HG03342 (cell line): ENCODE results near the gene ADAM22.

Source experiments
- ATAC-seq: cut with Tn5 transposase; IDR thresholded peaks from one replicate; pipeline ENCODE4 v1.9.1; 2021; ENCODE audit warnings: mild to moderate bottlenecking, moderate library complexity; ENCODE audit not compliant: unreplicated experiment

The ADAM22 gene

GRCh38 chr7:88212918-88213317 is 278.9 kb downstream of the ADAM22 start:
- no peak for ATAC-seq

- no peak for ATAC-seq
Measured at GRCh38 chr7:88214456-88214855, 280.4 kb downstream of the ADAM22 start.

- no peak for ATAC-seq
Measured at GRCh38 chr7:88215295-88215694, 281.2 kb downstream of the ADAM22 start.

- no peak for ATAC-seq
Measured at GRCh38 chr7:88216276-88216675, 282.2 kb downstream of the ADAM22 start.

- peak; percentile 70 for ATAC-seq
Measured at GRCh38 chr7:88217675-88218428, 283.8 kb downstream of the ADAM22 start.

- no peak for ATAC-seq
Measured at GRCh38 chr7:88218429-88218745, 284.3 kb downstream of the ADAM22 start.

- ATAC-seq = peak; percentile 31
Measured at GRCh38 chr7:88218836-88219605, 285.0 kb downstream of the ADAM22 start.

GRCh38 chr7:88219781-88220747 is 286.0 kb downstream of the ADAM22 start, which contains the start of gene SRI:
Gene SRI, minus strand, starts transcription at chr7:88220038. Its CDS starts 12 bp downstream, at chr7:88220026.
- ATAC-seq = peak; percentile 71

GRCh38 chr7:88223265-88223664 is 289.2 kb downstream of the ADAM22 start:
- ATAC-seq = no peak

GRCh38 chr7:88224601-88225275 is 290.7 kb downstream of the ADAM22 start:
- no peak for ATAC-seq

GRCh38 chr7:88226201-88226600 is 292.1 kb downstream of the ADAM22 start:
- no peak for ATAC-seq

- ATAC-seq = no peak
Measured at GRCh38 chr7:88226886-88227516, 292.9 kb downstream of the ADAM22 start.

GRCh38 chr7:88229302-88229995 is 295.4 kb downstream of the ADAM22 start:
- ATAC-seq = no peak

GRCh38 chr7:88230646-88231045 is 296.6 kb downstream of the ADAM22 start:
- ATAC-seq = no peak

GRCh38 chr7:88233828-88234227 is 299.8 kb downstream of the ADAM22 start:
- no peak for ATAC-seq

- no peak for ATAC-seq
Measured at GRCh38 chr7:88239852-88240251, 305.8 kb downstream of the ADAM22 start.

- ATAC-seq = peak; percentile 81
Measured at GRCh38 chr7:88243345-88243909, 309.4 kb downstream of the ADAM22 start.

GRCh38 chr7:88244258-88244657 is 310.2 kb downstream of the ADAM22 start:
- no peak for ATAC-seq
